DND-41 (cell line): ENCODE measurements around the gene TBL1XR1.
A peak's percentile ranks its signal among the peaks of the same experiment; 100 is the strongest.

Experiments
- ATAC-seq: fragments of 200-7000 bp; cut with Tn5 transposase; 3 replicates; pipeline ENCODE4 v1.9.1; 2021; ENCODE audit warnings: low read depth; ENCODE audit not compliant: insufficient read depth
- DNase-seq: peaks from one replicate; pipeline ENCODE4 v3.0.0-alpha.2; 2020
- H2AFZ ChIP-seq: 2 replicates; pipeline ENCODE4 v1.6.0; 2012; ENCODE audit warnings: low read depth, low read length
- H3K27ac ChIP-seq: 2 replicates; pipeline ENCODE4 v1.5.1; 2012; ENCODE audit warnings: low read length, inconsistent platforms
- H3K27me3 ChIP-seq: fragments of 200-600 bp; sonication (generic); 2 replicates; pipeline ENCODE4 v1.6.0; 2012; ENCODE audit warnings: low read length, mild to moderate bottlenecking, inconsistent platforms; ENCODE audit not compliant: insufficient read depth, poor library complexity
- H3K36me3 ChIP-seq: 2 replicates; pipeline ENCODE4 v1.5.1; 2012; ENCODE audit warnings: low read length, inconsistent platforms; ENCODE audit not compliant: insufficient read depth
- H3K4me1 ChIP-seq: 2 replicates; pipeline ENCODE4 v1.5.1; 2012; ENCODE audit warnings: mild to moderate bottlenecking, low read length; ENCODE audit not compliant: insufficient read depth
- H3K4me2 ChIP-seq: 2 replicates; pipeline ENCODE4 v1.6.0; 2012; ENCODE audit warnings: mild to moderate bottlenecking, moderate library complexity, low read length, inconsistent platforms; ENCODE audit not compliant: insufficient read depth
- H3K4me3 ChIP-seq, 2 experiments: fragments of 200-600 bp in 1 of 2; shearing (Covaris generic) in 1 of 2; 2 replicates each; pipeline ENCODE4 v1.5.1; 2012 to 2016; ENCODE audit warnings: inconsistent platforms in 2 of 2, low read length in 2 of 2, mild to moderate bottlenecking in 2 of 2, low read depth in 1 of 2, moderate library complexity in 1 of 2
- H3K79me2 ChIP-seq: 2 replicates; pipeline ENCODE4 v1.6.0; 2012; ENCODE audit warnings: low read length, inconsistent platforms; ENCODE audit not compliant: insufficient read depth
- H3K9ac ChIP-seq: 2 replicates; pipeline ENCODE4 v1.6.0; 2012; ENCODE audit warnings: low read depth, mild to moderate bottlenecking, inconsistent platforms, low read length, moderate library complexity
- H3K9me3 ChIP-seq: 2 replicates; pipeline ENCODE4 v1.5.1; 2012; ENCODE audit warnings: low read length, moderate library complexity, mild to moderate bottlenecking, inconsistent platforms; ENCODE audit not compliant: insufficient read depth, severe bottlenecking
- H4K20me1 ChIP-seq: 2 replicates; pipeline ENCODE4 v1.6.0; 2012; ENCODE audit warnings: low read length; ENCODE audit not compliant: insufficient read depth
- EZH2 ChIP-seq: IDR thresholded peaks from 3 replicates; pipeline ENCODE4 v1.6.1; 2012; ENCODE audit warnings: borderline replicate concordance, low read depth, mild to moderate bottlenecking, moderate library complexity, low read length, inconsistent platforms; ENCODE audit not compliant: severe bottlenecking
- TF ChIP-seq, protein P1 (sequence below): IDR thresholded peaks from 2 replicates; pipeline ENCODE4 v1.5.1; 2012; ENCODE audit warnings: borderline replicate concordance, low read length, moderate library complexity, mild to moderate bottlenecking; ENCODE audit not compliant: poor library complexity, severe bottlenecking; ENCODE audit errors: extremely low read depth

The TBL1XR1 gene

GRCh38 chr3:176971613-176972174, 225.6 kb downstream of the TBL1XR1 start:
- ATAC-seq (peak; percentile 94), DNase-seq (peak; percentile 70)
- H3K9me3 ChIP-seq, result no peaks in the 10 kb centered on the region
- TF ChIP-seq, protein P1, sequence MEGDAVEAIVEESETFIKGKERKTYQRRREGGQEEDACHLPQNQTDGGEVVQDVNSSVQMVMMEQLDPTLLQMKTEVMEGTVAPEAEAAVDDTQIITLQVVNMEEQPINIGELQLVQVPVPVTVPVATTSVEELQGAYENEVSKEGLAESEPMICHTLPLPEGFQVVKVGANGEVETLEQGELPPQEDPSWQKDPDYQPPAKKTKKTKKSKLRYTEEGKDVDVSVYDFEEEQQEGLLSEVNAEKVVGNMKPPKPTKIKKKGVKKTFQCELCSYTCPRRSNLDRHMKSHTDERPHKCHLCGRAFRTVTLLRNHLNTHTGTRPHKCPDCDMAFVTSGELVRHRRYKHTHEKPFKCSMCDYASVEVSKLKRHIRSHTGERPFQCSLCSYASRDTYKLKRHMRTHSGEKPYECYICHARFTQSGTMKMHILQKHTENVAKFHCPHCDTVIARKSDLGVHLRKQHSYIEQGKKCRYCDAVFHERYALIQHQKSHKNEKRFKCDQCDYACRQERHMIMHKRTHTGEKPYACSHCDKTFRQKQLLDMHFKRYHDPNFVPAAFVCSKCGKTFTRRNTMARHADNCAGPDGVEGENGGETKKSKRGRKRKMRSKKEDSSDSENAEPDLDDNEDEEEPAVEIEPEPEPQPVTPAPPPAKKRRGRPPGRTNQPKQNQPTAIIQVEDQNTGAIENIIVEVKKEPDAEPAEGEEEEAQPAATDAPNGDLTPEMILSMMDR, result no peak
- TF ChIP-seq EZH2, result no peak
- H2AFZ ChIP-seq, result no peak overlapping the region; the same call in 1 of the 2 replicates
- H3K36me3 ChIP-seq, result no peaks in the 10 kb centered on the region
- no peaks in the 10 kb centered on the region for H3K79me2 ChIP-seq
- no peaks in the 10 kb centered on the region for H3K27me3 ChIP-seq
- H3K27ac ChIP-seq, result peak overlapping the region; percentile 60; the same call in 1 of the 2 replicates
- H3K4me1 ChIP-seq, result peaks cover 6% of the 10 kb centered on the region
- H4K20me1 ChIP-seq, result no peaks in the 10 kb centered on the region
- no peak overlapping the region for H3K4me3 ChIP-seq
- H3K4me2 ChIP-seq, result no peak overlapping the region
- no peak overlapping the region for H3K9ac ChIP-seq

DNA sequence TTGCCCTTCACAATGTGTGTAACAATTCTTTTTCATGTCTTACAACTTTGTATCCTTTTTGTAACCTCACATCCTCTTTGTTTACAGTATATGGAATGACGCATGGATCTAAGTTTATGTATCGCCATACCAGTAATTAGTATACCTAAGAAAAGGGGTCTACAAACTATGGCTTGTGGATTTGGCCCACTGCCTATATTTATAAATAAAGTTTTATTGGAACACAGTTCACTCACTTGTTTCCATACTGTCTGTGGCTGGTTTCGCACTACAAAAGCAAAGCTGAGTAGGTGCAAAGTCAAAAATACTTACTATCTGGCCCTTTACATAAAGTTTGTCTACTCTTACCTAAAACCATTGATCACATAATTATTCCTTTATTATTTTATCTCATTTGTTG, 226.5 kb downstream of the TBL1XR1 start:
- Histone ChIP-seq H3K36me3 (no peaks in the 10 kb centered on the region), H3K4me1 (peaks cover 6% of the 10 kb centered on the region), H3K4me2 (no peak overlapping the region), H2AFZ (no peak overlapping the region), H3K27ac (no peak overlapping the region), H3K9ac (no peak overlapping the region), H3K27me3 (no peaks in the 10 kb centered on the region), H3K4me3 (no peak overlapping the region), H3K79me2 (no peaks in the 10 kb centered on the region), H3K9me3 (no peaks in the 10 kb centered on the region), H4K20me1 (no peaks in the 10 kb centered on the region)
- no peak for ATAC-seq
- TF ChIP-seq, protein P1, result no peak
- no peak for TF ChIP-seq EZH2
- no peak for DNase-seq

DNA sequence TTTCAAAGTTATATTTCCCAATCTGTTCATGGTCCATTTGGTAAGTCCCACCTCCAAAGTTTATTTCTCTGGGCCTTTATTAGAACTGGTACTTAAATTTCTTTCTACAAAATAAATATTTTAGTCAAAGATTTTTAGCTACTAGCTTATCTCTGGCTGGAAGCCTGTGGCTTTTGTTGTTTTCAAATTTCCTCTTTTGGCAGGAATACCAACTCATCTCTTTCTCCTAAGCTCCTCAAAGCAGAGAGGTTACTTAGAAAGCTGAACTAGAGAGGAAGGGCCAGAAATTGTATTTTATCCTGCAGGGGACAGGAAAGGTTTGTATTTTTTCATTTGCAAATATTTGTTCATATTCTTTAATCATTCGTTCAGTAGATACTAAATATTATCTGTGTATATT, 227.8 kb downstream of the TBL1XR1 start:
- Histone ChIP-seq H3K9ac (no peak overlapping the region), H2AFZ (no peak overlapping the region), H3K36me3 (no peaks in the 10 kb centered on the region), H3K27me3 (no peaks in the 10 kb centered on the region), H3K27ac (no peak overlapping the region), H3K4me3 (no peak overlapping the region), H3K4me1 (peaks cover 6% of the 10 kb centered on the region), H3K4me2 (no peak overlapping the region), H3K9me3 (no peaks in the 10 kb centered on the region), H3K79me2 (no peaks in the 10 kb centered on the region), H4K20me1 (no peaks in the 10 kb centered on the region)
- TF ChIP-seq, protein P1, result no peak
- TF ChIP-seq EZH2, result no peak
- DNase-seq (no peak), ATAC-seq (no peak)
